ENCODE data around the gene RFX3.

DNA sequence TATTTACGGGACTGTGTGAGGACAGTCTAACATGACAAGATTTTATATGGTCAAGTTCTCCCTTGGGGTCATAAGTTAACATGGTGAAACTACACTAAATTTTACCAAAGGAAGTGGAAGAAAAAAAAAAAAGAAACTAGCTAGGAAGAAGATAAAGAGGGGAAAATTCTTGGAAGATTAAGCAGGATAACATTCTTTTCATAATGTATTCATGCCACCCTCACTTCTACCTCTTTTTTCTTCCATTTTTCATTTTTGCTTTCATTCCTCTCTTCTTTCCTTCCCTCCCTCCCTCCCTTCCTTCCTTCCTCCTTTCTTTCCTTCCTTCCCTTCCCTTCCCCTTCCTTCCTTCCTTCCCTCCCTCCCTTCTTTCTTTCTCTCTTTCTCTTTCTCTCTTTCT, 254.6 kb downstream of the RFX3 start:
- TF ChIP-seq CTCF (IDR thresholded peaks at IDR 0.05) (no peak), POLR2A (IDR thresholded peaks at IDR 0.05) (no peak)

Measured in body of pancreas (tissue), 4 donors.